ENCODE results near the gene GPD2.
A peak's percentile ranks its signal among the peaks of the same experiment; 100 is the strongest.

GPD2 gene

GRCh38 chr2:156401861-156402260, 34.3 kb upstream of the GPD2 start:
- H3K4me3 ChIP-seq, result no peak overlapping the region
- TF ChIP-seq Cebpa-rat (IDR thresholded peaks at IDR 0.05), result no peak
- H3K9me3 ChIP-seq, result no peaks in the 10 kb centered on the region
- H3K4me2 ChIP-seq, result peak overlapping the region; percentile 68; the same call in 1 of the 2 replicates
- H3K4me1 ChIP-seq, result peaks cover 17% of the 10 kb centered on the region
- no peak overlapping the region for H3K9ac ChIP-seq
- H4K20me1 ChIP-seq, result no peaks in the 10 kb centered on the region
- no peak overlapping the region for H3K27ac ChIP-seq
- no peaks in the 10 kb centered on the region for H3K27me3 ChIP-seq
- H3K36me3 ChIP-seq, result no peaks in the 10 kb centered on the region

- Histone ChIP-seq H3K27me3 (no peaks in the 10 kb centered on the region), H3K27ac (no peak overlapping the region), H3K9ac (no peak overlapping the region), H3K36me3 (no peaks in the 10 kb centered on the region), H3K9me3 (no peaks in the 10 kb centered on the region), H3K4me2 (no peak overlapping the region), H3K4me1 (peaks cover 10% of the 10 kb centered on the region), H3K4me3 (no peak overlapping the region), H4K20me1 (no peaks in the 10 kb centered on the region)
- TF ChIP-seq Cebpa-rat (IDR thresholded peaks at IDR 0.05), result no peak
Measured at GRCh38 chr2:156405586-156405985, 30.6 kb upstream of the GPD2 start.

GRCh38 chr2:156411835-156412234, 24.3 kb upstream of the GPD2 start:
- no peak overlapping the region for H3K4me3 ChIP-seq
- no peak overlapping the region for H3K9ac ChIP-seq
- no peaks in the 10 kb centered on the region for H3K27me3 ChIP-seq
- no peak overlapping the region for H3K4me2 ChIP-seq
- no peaks in the 10 kb centered on the region for H3K4me1 ChIP-seq
- no peak overlapping the region for H3K27ac ChIP-seq
- TF ChIP-seq Cebpa-rat (IDR thresholded peaks at IDR 0.05), result no peak
- H3K36me3 ChIP-seq, result no peaks in the 10 kb centered on the region
- H3K9me3 ChIP-seq, result no peaks in the 10 kb centered on the region
- H4K20me1 ChIP-seq, result no peaks in the 10 kb centered on the region

DNA sequence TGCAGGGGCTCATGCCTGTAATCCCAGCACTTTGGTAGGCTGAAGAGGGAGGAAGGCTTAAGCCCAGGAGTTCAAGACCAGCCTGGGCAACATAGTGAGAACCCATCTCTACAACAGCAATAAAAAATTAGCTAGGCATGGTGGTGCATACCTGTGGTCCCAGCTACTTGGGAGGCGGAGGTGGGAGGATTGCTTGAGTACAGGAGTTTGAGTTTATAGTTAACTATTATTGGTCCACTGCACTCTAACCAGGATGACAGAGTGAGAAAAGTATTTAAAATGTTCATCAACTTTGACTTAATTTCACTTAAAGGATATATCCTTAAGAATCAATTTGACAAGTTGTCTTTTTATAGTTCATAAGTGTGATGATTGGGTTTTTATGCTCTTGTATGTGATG, 14.3 kb upstream of the GPD2 start:
- H3K9me3 ChIP-seq, result peaks cover 8% of the 10 kb centered on the region; the same call in 1 of the 2 replicates

GRCh38 chr2:156423674-156424282, 12.4 kb upstream of the GPD2 start:
- Histone ChIP-seq H3K36me3 (no peaks in the 10 kb centered on the region), H3K4me3 (no peak overlapping the region), H3K9ac (no peak overlapping the region), H3K27ac (no peak overlapping the region), H3K4me1 (no peaks in the 10 kb centered on the region), H3K4me2 (no peak overlapping the region), H3K27me3 (no peaks in the 10 kb centered on the region), H4K20me1 (no peaks in the 10 kb centered on the region), H3K9me3 (peaks cover 8% of the 10 kb centered on the region; the same call in 1 of the 2 replicates)
- no peak for TF ChIP-seq Cebpa-rat (IDR thresholded peaks at IDR 0.05)

More for the DNA sequence above, 14.3 kb upstream of the GPD2 start:
- no peaks in the 10 kb centered on the region for H4K20me1 ChIP-seq
- no peak for TF ChIP-seq Cebpa-rat (IDR thresholded peaks at IDR 0.05)
- no peak overlapping the region for H3K4me2 ChIP-seq
- H3K36me3 ChIP-seq, result no peaks in the 10 kb centered on the region
- no peak overlapping the region for H3K9ac ChIP-seq
- H3K4me3 ChIP-seq, result no peak overlapping the region
- no peaks in the 10 kb centered on the region for H3K4me1 ChIP-seq
- no peak overlapping the region for H3K27ac ChIP-seq
- no peaks in the 10 kb centered on the region for H3K27me3 ChIP-seq

DNA sequence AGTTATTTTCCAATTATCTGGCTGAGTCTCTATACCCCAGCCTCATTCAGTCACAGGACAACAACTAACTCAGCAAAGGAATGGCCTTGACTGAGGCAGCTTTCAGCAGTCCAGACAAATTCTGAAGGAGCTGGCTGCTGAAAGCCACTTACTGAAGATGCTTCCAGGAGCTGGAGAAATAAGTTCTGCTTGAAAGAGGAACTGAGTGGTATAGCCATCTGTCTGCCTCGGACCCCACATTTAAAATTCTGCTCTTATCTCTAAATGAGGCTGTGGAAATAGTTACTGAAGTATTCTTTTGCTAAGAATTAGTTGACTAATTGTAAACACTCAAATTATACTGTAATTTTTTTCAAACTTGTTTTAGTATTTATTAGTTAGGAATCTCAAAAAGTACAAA, 9.1 kb upstream of the GPD2 start:
- no peaks in the 10 kb centered on the region; the same call in 1 of the 2 replicates for H3K9me3 ChIP-seq
- no peak overlapping the region for H3K4me2 ChIP-seq
- TF ChIP-seq Cebpa-rat (IDR thresholded peaks at IDR 0.05), result no peak
- H3K27ac ChIP-seq, result no peak overlapping the region
- H3K4me3 ChIP-seq, result no peak overlapping the region
- H3K36me3 ChIP-seq, result no peaks in the 10 kb centered on the region
- no peaks in the 10 kb centered on the region for H3K4me1 ChIP-seq
- H4K20me1 ChIP-seq, result no peaks in the 10 kb centered on the region
- no peaks in the 10 kb centered on the region for H3K27me3 ChIP-seq
- H3K9ac ChIP-seq, result no peak overlapping the region

DNA sequence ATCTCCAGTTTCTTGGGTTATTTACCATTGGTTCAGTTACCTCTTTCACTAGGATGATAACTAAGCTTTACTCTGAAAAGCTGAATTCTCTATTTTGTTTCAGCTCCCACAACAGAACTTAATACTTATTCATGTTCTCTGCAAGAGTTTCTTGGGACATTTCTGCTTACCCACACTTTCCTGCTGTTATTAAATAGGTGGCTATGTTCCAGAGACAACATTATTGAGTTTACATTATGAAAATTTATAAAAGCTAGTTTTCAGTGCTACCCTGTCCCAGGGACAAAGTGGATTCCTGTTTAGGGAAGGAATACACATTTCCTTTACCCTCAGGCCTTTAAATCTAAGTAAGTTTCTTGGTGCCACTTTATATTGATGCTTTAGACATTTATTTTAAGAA, 7.0 kb upstream of the GPD2 start:
- no peaks in the 10 kb centered on the region for H3K27me3 ChIP-seq
- TF ChIP-seq Cebpa-rat (IDR thresholded peaks at IDR 0.05), result no peak
- H4K20me1 ChIP-seq, result no peaks in the 10 kb centered on the region
- H3K9ac ChIP-seq, result no peak overlapping the region
- H3K4me2 ChIP-seq, result no peak overlapping the region
- no peaks in the 10 kb centered on the region for H3K4me1 ChIP-seq
- no peak overlapping the region for H3K4me3 ChIP-seq
- H3K36me3 ChIP-seq, result no peaks in the 10 kb centered on the region
- H3K27ac ChIP-seq, result no peak overlapping the region
- H3K9me3 ChIP-seq, result no peaks in the 10 kb centered on the region

GRCh38 chr2:156430236-156430979, 5.8 kb upstream of the GPD2 start:
- no peaks in the 10 kb centered on the region for H4K20me1 ChIP-seq
- no peak overlapping the region for H3K9ac ChIP-seq
- peaks cover 2% of the 10 kb centered on the region for H3K4me1 ChIP-seq
- no peak overlapping the region for H3K27ac ChIP-seq
- H3K27me3 ChIP-seq, result no peaks in the 10 kb centered on the region
- H3K4me3 ChIP-seq, result no peak overlapping the region
- no peak overlapping the region for H3K4me2 ChIP-seq
- no peaks in the 10 kb centered on the region for H3K9me3 ChIP-seq
- no peaks in the 10 kb centered on the region for H3K36me3 ChIP-seq
- TF ChIP-seq Cebpa-rat (IDR thresholded peaks at IDR 0.05), result no peak

- no peaks in the 10 kb centered on the region for H3K36me3 ChIP-seq
- H3K27ac ChIP-seq, result no peak overlapping the region
- no peak for TF ChIP-seq Cebpa-rat (IDR thresholded peaks at IDR 0.05)
- no peak overlapping the region for H3K9ac ChIP-seq
- H4K20me1 ChIP-seq, result no peaks in the 10 kb centered on the region
- peaks cover 6% of the 10 kb centered on the region for H3K4me1 ChIP-seq
- no peaks in the 10 kb centered on the region for H3K27me3 ChIP-seq
- H3K9me3 ChIP-seq, result no peaks in the 10 kb centered on the region
- no peak overlapping the region for H3K4me2 ChIP-seq
- H3K4me3 ChIP-seq, result no peak overlapping the region
Measured at GRCh38 chr2:156430980-156431358, 5.2 kb upstream of the GPD2 start.

DNA sequence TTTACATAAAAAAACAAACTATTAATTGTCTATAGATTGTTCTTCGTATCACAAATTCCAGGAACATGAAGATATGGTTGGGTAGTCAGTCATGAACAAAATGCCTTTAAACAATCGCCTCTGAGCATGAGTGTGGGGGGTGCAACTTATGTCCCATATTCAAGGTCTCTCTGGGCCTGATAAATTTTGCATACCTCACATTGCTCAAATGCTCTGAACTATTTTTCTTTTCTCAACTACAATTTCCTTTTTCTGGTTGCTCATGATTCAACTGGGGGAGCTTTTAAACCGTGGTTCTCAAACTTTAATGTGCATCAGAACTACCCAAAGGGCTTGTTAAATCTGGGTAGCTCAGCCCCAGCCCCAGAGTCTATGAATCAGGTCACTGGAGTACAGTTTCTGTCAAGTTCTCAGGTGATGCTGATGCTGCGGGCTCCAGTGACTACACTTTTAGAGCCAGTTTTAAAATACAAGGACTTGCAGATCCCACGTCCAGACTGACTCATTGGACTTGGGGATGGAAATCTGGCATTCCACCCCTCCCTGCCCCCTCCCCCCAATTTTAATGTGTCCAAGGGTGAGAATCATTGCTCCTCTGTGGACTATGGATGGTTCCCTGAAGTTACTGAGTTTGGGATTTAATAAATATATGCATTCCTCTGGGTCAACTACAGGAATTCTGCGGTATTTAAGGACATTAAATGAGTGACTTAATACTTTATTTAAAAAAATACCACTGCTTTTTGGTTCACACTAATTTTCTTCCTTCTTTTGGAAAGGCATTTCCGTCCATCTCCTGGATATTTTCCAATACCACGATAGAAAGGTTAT, 1.5 kb upstream of the GPD2 start:
- no peaks in the 10 kb centered on the region for H3K9me3 ChIP-seq
- H3K36me3 ChIP-seq, result no peaks in the 10 kb centered on the region
- no peaks in the 10 kb centered on the region for H3K27me3 ChIP-seq
- H3K4me3 ChIP-seq, result peak overlapping the region; percentile 80
- peak overlapping the region; percentile 93 for H3K4me2 ChIP-seq
- no peak for TF ChIP-seq Cebpa-rat (IDR thresholded peaks at IDR 0.05)
- H3K27ac ChIP-seq, result no peak overlapping the region
- peaks cover 22% of the 10 kb centered on the region for H3K4me1 ChIP-seq
- H3K9ac ChIP-seq, result peak overlapping the region; percentile 91
- no peaks in the 10 kb centered on the region for H4K20me1 ChIP-seq

All from BLaER1 (cell line).